ENCODE data around the gene SLX4IP.

SLX4IP gene

GRCh38 chr20:10467681-10468339 is 32.7 kb downstream of the SLX4IP start:
- peak; percentile 50 for DNase-seq

DNA sequence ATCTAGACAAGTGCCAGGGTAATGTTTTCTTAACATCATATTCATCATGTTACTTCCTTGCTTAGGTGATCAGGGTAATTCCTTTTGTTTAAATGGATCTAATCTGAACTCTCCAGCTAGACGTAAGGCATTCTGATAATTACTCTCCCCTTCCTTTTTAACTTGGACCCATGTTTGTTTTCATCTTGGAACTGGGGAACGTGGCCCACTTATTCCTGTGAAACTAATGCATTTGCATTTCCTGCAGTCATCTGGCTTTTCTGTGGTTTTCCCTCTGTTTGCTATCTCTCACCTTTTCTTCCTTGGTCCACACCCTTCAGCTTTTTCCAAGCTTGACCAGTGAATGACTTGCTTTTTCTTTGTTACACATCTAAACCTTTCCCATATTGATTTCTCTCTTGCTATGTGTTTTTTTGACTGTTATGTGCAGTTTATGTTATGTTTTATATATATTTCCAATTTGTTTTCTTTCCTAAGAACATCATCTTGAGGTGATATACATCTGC is 33.3 kb downstream of the SLX4IP start:
- DNase-seq, result no peak

DNA sequence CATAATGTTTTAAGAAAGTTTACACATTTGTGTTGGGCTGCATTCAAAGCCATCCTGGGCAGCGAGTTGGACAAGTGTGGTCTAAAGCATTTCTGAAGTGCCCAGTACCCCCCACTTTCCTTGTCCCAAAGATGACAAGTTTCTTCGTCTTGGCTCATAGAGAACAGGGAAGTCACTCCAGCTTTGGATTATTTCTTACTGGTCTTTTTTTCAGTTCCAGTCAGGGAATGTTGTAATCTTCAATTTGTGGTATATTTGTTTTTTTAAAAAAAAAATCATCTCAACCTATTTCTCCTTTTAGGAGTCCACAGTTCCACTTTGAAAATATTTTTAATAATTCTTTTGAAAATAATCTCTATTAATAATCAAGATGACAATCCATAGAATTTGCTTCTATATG is 34.0 kb downstream of the SLX4IP start:
- no peak for DNase-seq

DNA sequence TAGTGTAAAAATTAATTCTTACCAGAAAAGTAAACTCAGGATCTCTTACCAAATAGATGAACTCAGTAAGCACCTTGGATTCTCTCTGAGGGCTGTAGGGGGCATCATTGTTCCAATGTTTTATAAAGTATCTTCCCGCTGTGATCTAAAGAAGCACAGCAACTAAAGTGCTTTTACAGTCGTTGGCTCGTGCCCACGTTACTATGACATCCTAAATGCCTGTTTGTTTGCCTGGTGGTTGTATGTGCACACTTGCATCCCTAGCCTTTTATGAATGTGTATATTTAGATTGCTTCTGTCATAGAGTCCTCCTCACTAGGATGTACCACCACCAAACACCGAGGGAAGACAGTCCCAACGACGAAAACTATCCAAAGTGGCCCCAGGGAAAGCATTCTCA is 34.5 kb downstream of the SLX4IP start:
- peak; percentile 86 for DNase-seq

GRCh38 chr20:10470276-10470675 is 35.2 kb downstream of the SLX4IP start:
- no peak for DNase-seq

GRCh38 chr20:10472871-10473270 is 37.8 kb downstream of the SLX4IP start:
- DNase-seq, result no peak

DNA sequence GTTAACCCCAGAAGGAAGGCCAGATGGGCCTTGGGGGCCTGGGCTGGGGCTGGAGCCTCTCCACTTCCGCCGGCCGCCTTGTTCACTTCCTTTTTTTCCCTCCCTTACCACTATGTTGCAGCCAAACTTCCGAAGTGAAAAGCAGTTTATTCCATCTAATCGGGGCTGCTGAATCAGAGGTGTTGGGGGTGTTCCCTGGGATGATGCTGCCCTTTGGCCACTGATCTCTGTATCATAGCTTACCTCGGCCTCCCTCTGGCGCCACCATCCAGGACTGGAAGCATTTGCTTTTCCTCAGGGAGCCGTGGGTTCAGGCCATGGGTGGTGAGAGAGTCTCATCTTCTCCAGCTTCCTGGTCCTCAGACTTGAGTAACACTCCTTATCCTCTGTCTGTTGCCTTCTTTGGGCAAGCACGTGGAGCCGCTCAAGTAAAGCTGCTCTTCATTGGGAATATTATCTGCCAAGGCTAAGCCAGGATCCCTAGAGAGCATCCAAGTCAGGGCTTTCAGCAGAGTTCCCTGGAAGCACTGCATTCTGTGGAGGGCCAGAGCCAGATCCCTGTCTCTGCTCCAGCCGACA is 39.6 kb downstream of the SLX4IP start:
- DNase-seq, result peak; percentile 19

DNA sequence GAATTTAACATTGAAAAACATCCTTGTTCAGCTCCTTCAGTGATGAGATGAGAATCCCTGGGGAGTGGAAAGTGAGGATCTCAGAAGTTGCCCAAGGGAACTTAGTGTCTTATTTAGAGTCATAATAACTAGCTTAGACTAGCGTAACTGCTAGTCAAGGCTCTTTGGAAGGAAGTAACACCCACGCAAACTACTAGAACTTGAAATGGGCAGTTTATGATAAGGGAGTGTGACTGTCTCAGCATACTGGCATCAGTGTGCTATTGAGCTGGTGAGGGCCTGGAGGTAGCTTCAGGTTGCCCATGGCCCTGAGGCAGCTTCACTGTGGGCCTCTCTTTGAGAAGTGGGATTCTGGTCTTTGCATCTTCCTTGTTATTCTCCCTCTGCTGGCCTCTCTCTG is 40.1 kb downstream of the SLX4IP start:
- no peak for DNase-seq

GRCh38 chr20:10476319-10476724 is 41.2 kb downstream of the SLX4IP start:
- peak; percentile 64 for DNase-seq

- no peak for DNase-seq
These were observed 43.1 kb downstream of the SLX4IP start for GRCh38 chr20:10478205-10478604.

DNA sequence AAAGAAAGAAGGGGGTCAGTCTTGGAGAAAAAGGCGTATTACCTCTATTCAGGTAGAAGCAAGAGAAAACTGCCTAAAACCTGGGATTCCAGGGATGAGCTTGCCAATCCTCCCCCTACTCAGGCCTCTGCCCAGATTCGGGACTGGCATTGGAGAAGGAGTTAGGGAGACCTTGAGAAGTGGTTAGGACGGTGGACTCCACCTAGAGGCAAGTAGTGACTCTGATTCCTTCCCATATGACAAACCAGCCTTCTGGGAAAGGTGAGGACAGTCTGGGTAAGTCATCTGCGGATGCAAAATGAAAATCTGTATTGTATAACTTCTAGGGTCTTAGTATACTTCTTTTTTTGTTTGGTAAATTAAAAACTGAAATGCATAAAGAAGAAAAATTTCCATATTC is 43.8 kb downstream of the SLX4IP start:
- DNase-seq, result no peak

DNA sequence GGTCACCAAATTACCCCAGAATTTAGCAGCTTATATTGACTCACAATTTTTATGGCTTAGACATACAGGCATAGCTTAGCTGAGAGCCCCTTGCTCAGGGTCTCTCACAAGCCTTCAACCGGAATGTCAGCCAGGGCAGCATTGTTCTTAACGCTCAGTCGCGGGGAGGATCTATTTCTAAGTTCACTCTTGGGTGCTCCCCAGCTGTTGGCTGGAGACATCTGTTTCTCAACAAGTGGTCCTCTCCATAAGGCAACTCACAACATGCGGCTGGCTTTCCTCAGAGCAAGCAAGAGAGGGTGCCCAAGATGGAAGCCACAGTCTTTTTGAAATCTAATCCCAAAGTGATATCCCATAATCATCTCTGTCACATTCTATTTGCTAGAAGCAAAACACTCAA is 46.6 kb downstream of the SLX4IP start:
- no peak for DNase-seq

- no peak for DNase-seq
These were observed 48.6 kb downstream of the SLX4IP start for GRCh38 chr20:10483691-10484090.

GRCh38 chr20:10487142-10488136 is 52.3 kb downstream of the SLX4IP start:
- peak; percentile 49 for DNase-seq

GRCh38 chr20:10488534-10488933 is 53.4 kb downstream of the SLX4IP start:
- no peak for DNase-seq

DNA sequence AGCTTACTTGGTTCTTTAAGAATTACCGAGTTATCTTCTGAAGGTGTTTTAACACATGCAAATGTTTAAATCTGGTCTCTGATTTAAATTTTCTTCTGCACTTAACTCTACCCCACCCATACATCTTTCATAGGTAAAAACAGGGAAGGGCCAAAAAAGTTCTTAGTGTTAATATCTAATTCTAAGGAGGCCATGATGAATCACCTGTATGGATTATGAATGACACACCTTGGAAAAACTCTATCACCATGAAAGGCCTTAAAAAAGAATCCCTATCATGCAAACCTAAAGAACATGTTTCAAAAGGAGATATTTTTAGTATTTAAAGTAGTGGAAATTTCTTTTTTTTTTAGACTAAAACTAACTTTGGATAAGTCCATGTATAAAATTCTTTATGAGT is 54.7 kb downstream of the SLX4IP start:
- no peak for DNase-seq

DNA sequence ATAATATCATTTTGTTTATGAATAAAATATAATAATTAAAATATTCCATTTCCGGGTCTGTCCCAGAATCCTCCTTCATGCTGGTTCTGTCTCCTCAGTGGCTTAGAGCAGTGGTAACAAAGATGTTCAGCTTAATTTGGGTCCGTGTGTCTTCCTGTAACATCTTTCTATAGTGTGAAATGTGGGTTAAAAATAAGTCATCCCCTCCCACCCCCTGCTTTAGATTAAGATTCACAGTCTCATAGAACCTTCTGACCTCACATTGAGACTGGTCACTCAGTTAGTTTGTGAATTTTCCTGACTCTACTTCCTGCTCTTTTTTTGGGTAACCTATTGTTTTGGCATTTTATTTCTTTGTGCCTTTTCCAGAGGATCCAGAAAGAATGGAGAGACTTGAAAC is 55.2 kb downstream of the SLX4IP start:
- DNase-seq, result no peak

DNA sequence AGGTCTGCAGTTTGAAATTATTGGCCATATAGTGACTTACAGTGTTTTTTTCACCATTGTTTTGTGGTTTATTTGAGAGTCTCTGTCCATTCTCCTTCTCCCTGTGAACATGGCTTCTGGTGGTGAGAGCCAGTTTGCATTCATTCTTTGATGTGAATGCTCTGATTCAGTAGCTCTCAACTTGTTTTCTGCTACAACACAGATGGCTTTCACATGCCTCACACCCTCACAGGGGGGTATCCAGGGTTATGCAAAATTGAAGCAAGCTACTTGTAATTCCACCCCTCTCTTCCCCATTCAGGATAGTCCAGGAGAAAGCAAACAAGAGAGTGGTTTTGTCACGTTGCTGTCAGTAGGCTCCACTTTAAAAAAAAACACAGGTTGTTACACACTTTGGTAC is 55.6 kb downstream of the SLX4IP start:
- no peak for DNase-seq

GRCh38 chr20:10492065-10492464 is 57.0 kb downstream of the SLX4IP start:
- peak; percentile 64 for DNase-seq

- DNase-seq, result no peak
These were observed 57.7 kb downstream of the SLX4IP start for GRCh38 chr20:10492844-10493243.

DNA sequence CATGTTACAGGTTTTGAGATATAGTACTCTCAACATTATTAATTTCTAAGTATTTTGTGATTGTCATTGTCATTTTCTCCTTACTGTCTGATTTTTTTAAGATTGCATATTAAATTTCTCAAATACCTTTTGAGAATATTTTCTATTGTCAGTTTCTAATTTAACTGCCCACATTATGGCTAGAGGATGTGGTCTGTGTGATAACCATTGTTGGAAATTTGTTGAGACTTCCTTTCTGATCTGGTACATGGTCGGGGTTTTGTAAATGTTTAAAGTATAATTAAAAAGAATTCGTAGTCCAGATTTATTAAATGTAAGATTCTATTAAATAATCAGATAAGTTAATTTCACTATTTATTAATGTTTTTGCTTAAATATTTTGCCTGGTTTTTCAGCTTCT is 60.1 kb downstream of the SLX4IP start:
- DNase-seq, result no peak

DNA sequence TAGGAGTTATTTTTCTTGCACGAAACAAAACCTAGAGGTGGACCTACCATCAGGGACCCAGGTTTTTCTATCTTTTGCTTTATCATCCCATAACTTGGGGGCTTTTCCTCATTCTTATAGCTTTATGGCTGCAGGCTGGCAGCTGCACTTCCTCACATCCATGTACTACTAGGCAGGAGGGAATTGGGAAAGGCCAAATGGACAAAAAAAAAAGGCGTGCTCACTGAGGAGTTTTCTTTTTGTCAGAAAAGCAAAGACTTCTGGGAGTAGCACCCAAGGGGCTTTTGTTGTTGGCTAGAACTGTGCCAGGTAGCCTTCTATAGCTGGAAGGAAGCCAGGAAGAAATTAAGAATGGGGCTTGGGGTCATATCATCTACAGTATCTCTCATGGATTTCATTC is 61.4 kb downstream of the SLX4IP start:
- no peak for DNase-seq

DNA sequence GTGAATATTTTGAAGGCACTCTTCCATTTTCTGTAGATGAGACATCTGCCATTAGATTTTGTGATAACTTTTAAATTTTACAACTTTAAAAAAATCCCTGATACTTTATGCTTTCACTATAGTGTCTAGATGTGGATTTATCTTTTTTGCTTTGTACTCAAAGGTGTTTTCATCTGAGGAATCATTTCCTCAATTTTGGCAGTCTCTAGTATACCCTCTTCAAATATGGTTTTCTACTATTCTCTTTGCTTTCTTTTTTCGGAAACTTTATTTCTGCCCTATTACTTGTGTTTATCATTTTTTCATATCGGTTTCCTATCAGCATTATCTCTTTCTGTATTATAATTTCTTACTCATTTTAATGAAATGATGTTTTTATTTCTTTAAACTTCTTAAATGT is 62.2 kb downstream of the SLX4IP start:
- no peak for DNase-seq

Measured in fibroblast of skin of back (primary cell).